Activated CD4-positive, alpha-beta T cell treated with anti-CD3 and anti-CD28 coated beads for 36 hours (primary cell): ENCODE measurements around the gene MCTP2. TPM values are rescaled to one million over a fixed set of nuclear protein-coding genes. Genes with fewer than 3 reads are reported as not detected.

Experiments
- ATAC-seq: fragments of 200-7000 bp; cut with Tn5 transposase; one replicate; pipeline ENCODE4 v1.10.0; 2021; ENCODE audit warnings: mild to moderate bottlenecking, moderate library complexity
- CTCF ChIA-PET: fragments of 350-600 bp; sonication (Branson Sonifier 250); formaldehyde crosslinking; loops from one replicate; lab custom pipeline; 2021; ENCODE audit warnings: antibody characterized with exemption; lab: Charles Lee
- POLR2A ChIA-PET: fragments of 350-600 bp; sonication (Branson Sonifier 250); formaldehyde crosslinking; loops from one replicate; lab custom pipeline; 2021; ENCODE audit warnings: antibody characterized with exemption, inconsistent platforms; lab: Charles Lee
- DNase-seq: peaks from one replicate; pipeline ENCODE4 v3.0.0-alpha.2; 2020
- H3K27ac Mint-ChIP-seq: one replicate; pipeline ENCODE4 v1.8.0; 2021; ENCODE audit warnings: mixed read lengths
- H3K27me3 Mint-ChIP-seq: one replicate; pipeline ENCODE4 v1.8.0; 2021; ENCODE audit warnings: mixed read lengths
- H3K36me3 Mint-ChIP-seq: one replicate; pipeline ENCODE4 v1.8.0; 2021; ENCODE audit warnings: low read depth, mixed read lengths
- H3K4me1 Mint-ChIP-seq: one replicate; pipeline ENCODE4 v1.8.0; 2021; ENCODE audit warnings: mixed read lengths
- H3K4me3 Mint-ChIP-seq: one replicate; pipeline ENCODE4 v1.8.0; 2021; ENCODE audit warnings: mild to moderate bottlenecking, moderate library complexity, mixed read lengths
- H3K9me3 Mint-ChIP-seq: one replicate; pipeline ENCODE4 v1.8.0; 2021; ENCODE audit warnings: low read depth, mixed read lengths
- intact Hi-C, 2 experiments: fragments of 100-400 bp; cut with DNase I in 1 of 2; cut with micrococcal nuclease in 1 of 2; formaldehyde crosslinking; loops; one replicate each; pipeline versions ENCODE4 v1.14.2 to v1.15.1; 2022 to 2024; cut with DNase I, micrococcal nuclease
- total RNA-seq, 2 experiments: library from RNA; stranded (reverse); gene quantifications; one replicate each; pipeline ENCODE4 v1.2.3, GENCODE V29; 2021

The MCTP2 gene
- total RNA-seq, 2 experiments from 2014 or later = 25.2 to 27.8 TPM

DNA sequence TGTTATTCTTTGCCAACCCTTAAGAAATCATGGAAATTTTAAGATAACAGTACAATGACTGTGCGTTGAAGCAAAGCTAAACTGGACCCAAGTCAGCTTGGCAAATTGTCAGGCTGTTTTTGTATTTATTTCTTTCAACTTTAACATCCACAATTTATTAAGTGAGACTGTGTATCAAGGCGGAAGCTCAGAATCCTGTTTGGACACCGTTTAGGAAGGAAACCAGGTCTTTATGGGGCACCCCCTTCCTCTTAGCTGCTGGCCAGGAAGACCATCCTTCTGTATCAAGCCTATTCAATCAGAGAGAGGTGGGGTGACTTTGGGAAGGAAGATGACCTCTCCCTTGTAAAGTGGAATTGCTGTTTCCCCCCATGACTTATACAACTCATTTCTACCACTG, 166.0 kb downstream of the MCTP2 start:
- no peak overlapping the region for H3K27ac Mint-ChIP-seq
- intact Hi-C loops = loop anchor here in 1 of 2 experiments (5.0 kb wide), 1 partner anchor 50 kb away; no protein-coding TSS in a partner anchor
- DNase-seq (no peak), ATAC-seq (no peak)
- no peaks in the 10 kb centered on the region for H3K27me3 Mint-ChIP-seq
- H3K4me1 Mint-ChIP-seq = no peaks in the 10 kb centered on the region
- peaks cover 8% of the 10 kb centered on the region for H3K36me3 Mint-ChIP-seq
- no peaks in the 10 kb centered on the region for H3K9me3 Mint-ChIP-seq
- ChIA-PET CTCF (interaction anchor here (0.6 to 1.8 kb wide), 3 partner anchors 113 to 234 kb away, joined by 3 to 4 read pairs (median 3); no protein-coding TSS in a partner anchor), POLR2A (no interaction called here)
- H3K4me3 Mint-ChIP-seq = no peak overlapping the region

GRCh38 chr15:94398001-94398400, 166.6 kb downstream of the MCTP2 start:
- H3K27me3 Mint-ChIP-seq = no peaks in the 10 kb centered on the region
- ChIA-PET POLR2A (no interaction called here), CTCF (interaction anchor here (0.6 to 1.8 kb wide), 3 partner anchors 113 to 235 kb away, joined by 3 to 4 read pairs (median 3); no protein-coding TSS in a partner anchor)

DNA sequence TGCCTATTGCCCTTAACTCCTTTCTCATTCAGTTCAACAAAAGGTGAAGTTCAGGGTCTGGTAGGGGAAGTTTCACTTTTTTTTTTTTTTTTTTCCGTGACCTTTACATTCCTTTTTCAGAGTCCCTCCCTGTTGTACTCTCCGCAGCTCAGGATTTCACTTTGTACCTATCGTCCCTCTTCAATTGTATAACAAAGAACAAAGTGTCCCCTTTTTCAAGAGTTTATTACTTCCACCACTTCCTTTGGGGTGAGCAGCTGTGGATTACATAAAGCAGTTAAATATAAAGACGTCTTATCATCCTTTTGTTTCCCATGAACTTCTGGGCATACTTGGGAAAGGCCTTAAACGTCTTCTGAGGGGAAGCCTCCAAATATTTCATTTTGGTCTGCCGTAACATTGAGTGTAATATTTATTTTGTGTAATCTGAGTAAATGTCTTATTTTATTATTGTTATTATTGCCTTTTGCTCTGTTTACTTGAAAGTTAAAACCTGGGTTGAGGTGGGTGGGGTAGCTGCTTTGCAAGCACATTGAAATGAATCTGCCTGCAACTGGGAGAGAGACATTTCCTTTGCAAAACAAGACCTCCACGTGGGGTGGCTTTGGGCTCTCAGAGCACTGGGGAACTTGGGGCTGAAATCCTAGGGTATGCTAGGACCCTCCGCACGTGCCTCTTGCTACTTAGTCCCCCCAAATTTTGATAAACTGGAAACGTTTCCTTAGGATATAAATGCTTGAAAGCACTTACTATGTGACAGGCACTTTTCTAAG, 169.4 kb downstream of the MCTP2 start:
- ChIA-PET CTCF (interaction anchor here (0.7 kb wide), 1 partner anchor 12 kb away, joined by 4 read pairs; no protein-coding TSS in a partner anchor), POLR2A (no interaction called here)
- Mint-ChIP-seq H3K27ac (no peak overlapping the region), H3K9me3 (no peaks in the 10 kb centered on the region), H3K4me1 (no peaks in the 10 kb centered on the region), H3K4me3 (no peak overlapping the region), H3K36me3 (peaks cover 18% of the 10 kb centered on the region), H3K27me3 (no peaks in the 10 kb centered on the region)
- ATAC-seq = no peak
- no peak for DNase-seq
- intact Hi-C loops = no loop called here

More at GRCh38 chr15:94398001-94398400, 166.6 kb downstream of the MCTP2 start:
- Mint-ChIP-seq H3K36me3 (peaks cover 12% of the 10 kb centered on the region), H3K9me3 (no peaks in the 10 kb centered on the region), H3K4me1 (no peaks in the 10 kb centered on the region), H3K27ac (no peak overlapping the region), H3K4me3 (no peak overlapping the region)
- intact Hi-C loops = loop anchor here in 1 of 2 experiments (5.0 kb wide), 1 partner anchor 51 kb away; no protein-coding TSS in a partner anchor
- DNase-seq (no peak), ATAC-seq (no peak)

- no peak for DNase-seq
- Mint-ChIP-seq H3K4me3 (no peak overlapping the region), H3K27ac (no peak overlapping the region), H3K9me3 (no peaks in the 10 kb centered on the region), H3K36me3 (peaks cover 18% of the 10 kb centered on the region), H3K27me3 (no peaks in the 10 kb centered on the region), H3K4me1 (no peaks in the 10 kb centered on the region)
- POLR2A ChIA-PET = no interaction called here
- intact Hi-C loops = no loop called here
- ATAC-seq = no peak
- CTCF ChIA-PET = no interaction called here
Observed at GRCh38 chr15:94403331-94403730, 172.0 kb downstream of the MCTP2 start.

DNA sequence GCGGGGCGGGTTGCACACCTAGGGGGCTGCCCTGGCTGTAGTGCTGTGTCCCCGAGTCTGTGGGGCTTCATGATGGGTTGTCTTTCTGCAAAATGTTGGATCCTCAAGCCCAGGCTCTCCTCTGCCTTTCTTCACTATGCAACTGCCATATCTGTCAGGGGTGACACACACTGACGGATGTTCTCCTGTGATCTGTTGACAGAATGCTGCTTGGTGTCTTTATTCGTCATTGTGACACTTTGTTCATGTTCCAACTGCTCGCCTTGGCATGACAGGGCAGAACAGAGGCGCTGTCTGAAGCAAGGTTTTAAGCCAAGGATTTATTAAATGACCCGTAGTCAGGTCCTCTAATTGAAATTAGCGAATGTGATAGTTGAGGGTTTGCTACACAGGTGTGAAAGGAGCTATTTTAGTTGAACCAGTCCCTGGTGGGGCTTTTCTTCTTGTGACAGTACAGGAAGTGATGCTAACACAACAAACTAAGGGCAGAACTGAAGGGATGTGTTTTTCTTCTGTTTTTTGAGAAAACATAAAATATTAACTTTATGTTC, 173.4 kb downstream of the MCTP2 start:
- H3K27ac Mint-ChIP-seq = no peak overlapping the region
- no peak overlapping the region for H3K4me3 Mint-ChIP-seq
- intact Hi-C loops = no loop called here
- H3K4me1 Mint-ChIP-seq = no peaks in the 10 kb centered on the region
- ChIA-PET POLR2A (no interaction called here), CTCF (interaction anchor here (1.0 kb wide), 1 partner anchor 238 kb away, joined by 3 read pairs; no protein-coding TSS in a partner anchor)
- ATAC-seq = no peak
- peaks cover 15% of the 10 kb centered on the region for H3K36me3 Mint-ChIP-seq
- no peak for DNase-seq
- H3K9me3 Mint-ChIP-seq = no peaks in the 10 kb centered on the region
- no peaks in the 10 kb centered on the region for H3K27me3 Mint-ChIP-seq

DNA sequence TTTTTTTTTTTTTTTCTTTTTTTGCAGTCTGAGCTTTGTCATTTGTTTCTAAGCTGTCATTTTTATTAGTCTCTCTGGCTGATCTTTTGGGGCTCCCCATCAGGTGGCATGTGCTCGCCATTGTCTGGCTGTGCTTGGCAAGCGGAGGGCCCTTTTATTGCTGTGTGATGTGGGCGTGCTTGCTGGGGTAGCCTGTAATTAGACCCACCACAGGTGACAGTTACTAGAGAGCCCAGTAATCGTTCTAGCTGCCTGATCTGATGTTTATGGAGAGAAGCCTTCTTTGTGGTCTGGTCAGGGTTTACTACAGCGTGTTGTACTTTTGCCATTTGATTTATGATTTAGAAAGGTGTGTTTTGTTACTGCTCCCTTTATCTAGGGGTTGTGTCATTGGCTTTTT, 179.9 kb downstream of the MCTP2 start:
- no peaks in the 10 kb centered on the region for H3K27me3 Mint-ChIP-seq
- no peak overlapping the region for H3K27ac Mint-ChIP-seq
- intact Hi-C loops = loop anchor here in 1 of 2 experiments (5.0 to 10.0 kb wide), 3 partner anchors 166 to 1936 kb away; no protein-coding TSS in a partner anchor
- no peaks in the 10 kb centered on the region for H3K36me3 Mint-ChIP-seq
- DNase-seq = no peak
- ChIA-PET POLR2A (no interaction called here), CTCF (no interaction called here)
- no peaks in the 10 kb centered on the region for H3K9me3 Mint-ChIP-seq
- no peak for ATAC-seq
- H3K4me3 Mint-ChIP-seq = no peak overlapping the region
- no peaks in the 10 kb centered on the region for H3K4me1 Mint-ChIP-seq

DNA sequence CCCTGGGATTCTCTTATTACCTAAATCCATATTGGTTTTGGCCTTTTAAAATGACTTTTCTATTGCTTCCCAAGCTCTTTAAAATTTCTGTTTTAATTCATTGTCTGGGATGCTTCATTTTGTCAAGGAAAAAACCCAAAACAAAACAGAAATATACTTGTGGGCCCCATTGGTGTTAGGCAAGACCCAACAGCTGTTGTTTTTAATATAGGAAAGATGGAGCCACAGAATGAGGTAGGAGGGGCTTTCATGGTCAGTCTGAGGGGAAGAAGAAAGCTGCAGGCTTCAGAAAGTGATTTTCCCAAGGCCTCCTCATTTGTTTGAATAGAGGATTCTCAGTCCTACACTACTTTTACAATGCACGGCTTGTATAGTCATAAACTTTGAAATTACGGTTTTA, 180.5 kb downstream of the MCTP2 start:
- ChIA-PET POLR2A (no interaction called here), CTCF (interaction anchor here (1.1 kb wide), 1 partner anchor 292 kb away, joined by 3 read pairs; no protein-coding TSS in a partner anchor)
- Mint-ChIP-seq H3K27me3 (no peaks in the 10 kb centered on the region), H3K36me3 (no peaks in the 10 kb centered on the region), H3K4me1 (no peaks in the 10 kb centered on the region), H3K4me3 (no peak overlapping the region), H3K9me3 (no peaks in the 10 kb centered on the region), H3K27ac (no peak overlapping the region)
- DNase-seq = no peak
- no peak for ATAC-seq
- intact Hi-C loops = loop anchor here in 1 of 2 experiments (5.0 to 10.0 kb wide), 3 partner anchors 165 to 1935 kb away; no protein-coding TSS in a partner anchor

DNA sequence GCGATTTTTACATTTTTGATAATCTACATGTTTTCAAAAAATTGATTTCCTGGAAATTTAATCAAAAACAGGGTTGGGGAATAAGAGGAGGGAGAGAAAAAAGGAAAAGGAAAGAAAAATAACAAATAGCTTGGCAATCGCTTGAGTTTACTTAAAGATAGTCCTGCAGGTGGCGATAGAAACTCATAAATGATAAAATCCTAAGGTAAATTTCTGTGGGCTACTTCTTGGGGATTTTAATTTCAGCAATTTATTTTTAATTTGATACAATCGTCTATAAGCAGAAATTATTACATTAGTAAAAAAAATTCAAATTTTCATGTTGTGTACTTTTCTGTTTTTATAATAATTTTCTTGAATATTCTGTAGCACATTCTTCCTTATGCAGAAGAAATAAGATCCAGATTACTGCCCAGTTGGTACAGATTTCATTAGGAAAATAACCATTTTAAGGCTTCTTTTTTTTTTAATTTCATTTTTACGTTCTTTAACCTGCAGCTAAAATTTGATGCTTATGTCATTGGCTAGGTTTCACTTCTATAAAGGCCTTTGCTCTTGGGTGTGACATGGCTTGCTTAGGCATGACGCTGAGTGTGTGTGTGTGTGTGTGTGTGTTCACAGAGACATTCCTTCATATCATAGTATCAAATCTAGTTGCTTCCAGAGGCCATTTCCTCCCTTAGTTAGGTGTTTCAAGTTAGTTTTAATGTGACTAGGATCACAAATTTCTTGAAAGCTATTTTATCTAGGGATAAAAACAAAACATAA, 181.8 kb downstream of the MCTP2 start:
- H3K27ac Mint-ChIP-seq = no peak overlapping the region
- ATAC-seq (no peak), DNase-seq (no peak)
- intact Hi-C loops = loop anchor here in 1 of 2 experiments (5.0 to 10.0 kb wide), 3 partner anchors 164 to 1934 kb away; no protein-coding TSS in a partner anchor
- ChIA-PET CTCF (interaction anchor here (0.8 to 1.1 kb wide), 6 partner anchors 12 to 293 kb away, joined by 3 to 4 read pairs (median 3); no protein-coding TSS in a partner anchor), POLR2A (no interaction called here)
- no peaks in the 10 kb centered on the region for H3K4me1 Mint-ChIP-seq
- no peaks in the 10 kb centered on the region for H3K27me3 Mint-ChIP-seq
- peaks cover under 1% of the 10 kb centered on the region for H3K36me3 Mint-ChIP-seq
- H3K4me3 Mint-ChIP-seq = no peak overlapping the region
- no peaks in the 10 kb centered on the region for H3K9me3 Mint-ChIP-seq

DNA sequence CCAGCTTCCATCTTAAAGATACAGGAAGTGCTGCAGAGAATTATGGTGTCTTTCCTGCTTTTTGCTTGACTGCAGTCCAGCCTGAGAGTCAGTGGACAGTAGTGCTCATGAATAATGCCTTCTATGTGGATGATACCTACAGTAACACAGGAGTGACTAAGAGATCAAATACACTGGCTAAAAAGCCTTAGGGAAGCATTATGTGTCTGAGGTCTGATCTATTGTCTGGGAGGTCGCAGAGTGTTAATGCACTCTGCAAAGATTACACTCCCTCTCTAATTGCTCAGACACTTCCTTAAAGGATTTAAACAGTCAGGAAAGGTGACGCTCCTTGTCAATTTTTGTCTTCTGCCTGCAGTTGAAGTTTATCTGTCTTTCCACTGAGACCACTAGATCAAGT, 183.6 kb downstream of the MCTP2 start:
- DNase-seq (no peak), ATAC-seq (no peak)
- ChIA-PET CTCF (no interaction called here), POLR2A (no interaction called here)
- Mint-ChIP-seq H3K27me3 (no peaks in the 10 kb centered on the region), H3K4me1 (no peaks in the 10 kb centered on the region), H3K27ac (no peak overlapping the region), H3K36me3 (peaks cover 4% of the 10 kb centered on the region), H3K4me3 (no peak overlapping the region), H3K9me3 (no peaks in the 10 kb centered on the region)
- intact Hi-C loops = loop anchor here in 1 of 2 experiments (5.0 to 10.0 kb wide), 3 partner anchors 162 to 1932 kb away; no protein-coding TSS in a partner anchor

GRCh38 chr15:94416267-94416666, 184.9 kb downstream of the MCTP2 start:
- Mint-ChIP-seq H3K9me3 (no peaks in the 10 kb centered on the region), H3K4me3 (no peak overlapping the region), H3K27ac (no peak overlapping the region), H3K27me3 (no peaks in the 10 kb centered on the region), H3K4me1 (no peaks in the 10 kb centered on the region), H3K36me3 (peaks cover 4% of the 10 kb centered on the region)
- POLR2A ChIA-PET = no interaction called here
- DNase-seq (no peak), ATAC-seq (no peak)
- intact Hi-C loops = loop anchor here in 1 of 2 experiments (10.0 kb wide), 1 partner anchor 251 kb away; no protein-coding TSS in a partner anchor
- CTCF ChIA-PET = interaction anchor here (0.8 kb wide), 1 partner anchor 10 kb away, joined by 3 read pairs; no protein-coding TSS in a partner anchor

DNA sequence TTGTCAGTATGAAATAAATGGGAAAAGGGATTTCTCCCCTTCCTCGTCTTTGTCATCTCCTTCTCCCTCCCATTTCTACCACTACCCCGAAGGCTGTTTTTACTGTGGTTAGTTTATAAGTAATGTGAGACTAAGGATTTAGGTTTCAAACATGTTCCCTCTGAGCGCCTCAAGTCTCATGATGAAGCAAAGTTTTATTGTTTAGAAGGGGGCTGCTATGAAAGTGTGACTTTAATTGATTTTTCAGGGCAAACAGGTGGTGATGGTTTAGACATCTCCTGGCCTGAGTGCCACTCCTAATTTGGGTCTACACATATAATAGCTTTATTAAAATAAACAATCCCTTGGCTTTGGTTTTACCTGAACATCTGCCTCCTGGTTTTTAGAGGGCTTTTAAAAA, 185.5 kb downstream of the MCTP2 start:
- no peaks in the 10 kb centered on the region for H3K27me3 Mint-ChIP-seq
- ChIA-PET CTCF (no interaction called here), POLR2A (no interaction called here)
- no peak overlapping the region for H3K4me3 Mint-ChIP-seq
- no peaks in the 10 kb centered on the region for H3K9me3 Mint-ChIP-seq
- DNase-seq (no peak), ATAC-seq (no peak)
- H3K27ac Mint-ChIP-seq = no peak overlapping the region
- H3K4me1 Mint-ChIP-seq = no peaks in the 10 kb centered on the region
- H3K36me3 Mint-ChIP-seq = peaks cover 4% of the 10 kb centered on the region
- intact Hi-C loops = loop anchor here in 1 of 2 experiments (10.0 kb wide), 1 partner anchor 252 kb away; no protein-coding TSS in a partner anchor
